ENCODE measurements around the gene PLA2G4E.

PLA2G4E gene

GRCh38 chr15:41971895-41972252, 49.0 kb downstream of the PLA2G4E start:
- H3K36me3 ChIP-seq (ENCODE audit: control insufficient read depth, insufficient read depth, low read length) = no peaks in the 10 kb centered on the region
- H3K4me2 ChIP-seq (ENCODE audit: low read length) = peak overlapping the region; percentile 89
- TF ChIP-seq CTCF (IDR thresholded peaks at IDR 0.05) = no peak
- no peaks in the 10 kb centered on the region for H3K9me3 ChIP-seq (ENCODE audit: control insufficient read depth, low read length)
- peak overlapping the region; percentile 84 for H3K27ac ChIP-seq
- H3K27me3 ChIP-seq (ENCODE audit: control insufficient read depth, insufficient read depth, low read length) = no peaks in the 10 kb centered on the region
- no peaks in the 10 kb centered on the region for H3K79me2 ChIP-seq
- H3K9ac ChIP-seq = no peak overlapping the region
- peak overlapping the region; percentile 91 for H2AFZ ChIP-seq
- no peaks in the 10 kb centered on the region for H3K4me1 ChIP-seq
- peak overlapping the region; percentile 87 for H3K4me3 ChIP-seq (ENCODE audit: low read depth, low read length)

GRCh38 chr15:41971089-41971894, 49.5 kb downstream of the PLA2G4E start:
- no peaks in the 10 kb centered on the region for H3K27me3 ChIP-seq (ENCODE audit: control insufficient read depth, insufficient read depth, low read length)
- no peaks in the 10 kb centered on the region for H3K9me3 ChIP-seq (ENCODE audit: control insufficient read depth, low read length)
- no peak for TF ChIP-seq CTCF (IDR thresholded peaks at IDR 0.05)
- peaks cover under 1% of the 10 kb centered on the region for H3K4me1 ChIP-seq
- H3K4me3 ChIP-seq (ENCODE audit: low read depth, low read length) = peak overlapping the region; percentile 87
- H3K27ac ChIP-seq = peak overlapping the region; percentile 84
- peak overlapping the region; percentile 89 for H3K4me2 ChIP-seq (ENCODE audit: low read length)
- peak overlapping the region; percentile 2 for H2AFZ ChIP-seq
- no peak overlapping the region for H3K9ac ChIP-seq
- H3K79me2 ChIP-seq = peaks cover under 1% of the 10 kb centered on the region
- H3K36me3 ChIP-seq (ENCODE audit: control insufficient read depth, insufficient read depth, low read length) = no peaks in the 10 kb centered on the region

GRCh38 chr15:41970456-41970855, 50.4 kb downstream of the PLA2G4E start:
- H3K4me1 ChIP-seq = peaks cover 3% of the 10 kb centered on the region
- no peaks in the 10 kb centered on the region for H3K27me3 ChIP-seq (ENCODE audit: control insufficient read depth, insufficient read depth, low read length)
- no peak for TF ChIP-seq CTCF (IDR thresholded peaks at IDR 0.05)
- H3K79me2 ChIP-seq = peaks cover 2% of the 10 kb centered on the region
- peak overlapping the region; percentile 89 for H3K4me2 ChIP-seq (ENCODE audit: low read length)
- H3K9me3 ChIP-seq (ENCODE audit: control insufficient read depth, low read length) = no peaks in the 10 kb centered on the region
- no peak overlapping the region for H3K9ac ChIP-seq
- peak overlapping the region; percentile 84 for H3K27ac ChIP-seq
- H3K36me3 ChIP-seq (ENCODE audit: control insufficient read depth, insufficient read depth, low read length) = no peaks in the 10 kb centered on the region
- H3K4me3 ChIP-seq (ENCODE audit: low read depth, low read length) = peak overlapping the region; percentile 87
- no peak overlapping the region for H2AFZ ChIP-seq

- no peaks in the 10 kb centered on the region for H3K27me3 ChIP-seq (ENCODE audit: control insufficient read depth, insufficient read depth, low read length)
- H3K79me2 ChIP-seq = peaks cover 2% of the 10 kb centered on the region
- H2AFZ ChIP-seq = no peak overlapping the region
- no peaks in the 10 kb centered on the region for H3K36me3 ChIP-seq (ENCODE audit: control insufficient read depth, insufficient read depth, low read length)
- no peak for TF ChIP-seq CTCF (IDR thresholded peaks at IDR 0.05)
- peaks cover 3% of the 10 kb centered on the region for H3K4me1 ChIP-seq
- peak overlapping the region; percentile 87 for H3K4me3 ChIP-seq (ENCODE audit: low read depth, low read length)
- H3K9me3 ChIP-seq (ENCODE audit: control insufficient read depth, low read length) = no peaks in the 10 kb centered on the region
- no peak overlapping the region for H3K9ac ChIP-seq
- peak overlapping the region; percentile 84 for H3K27ac ChIP-seq
- H3K4me2 ChIP-seq (ENCODE audit: low read length) = peak overlapping the region; percentile 48
Measured at GRCh38 chr15:41969851-41970431, 50.9 kb downstream of the PLA2G4E start.
